BE2C (cell line): ENCODE results near the gene STAT5B.
A peak's percentile ranks its signal among the peaks of the same experiment; 100 is the strongest.

ENCODE experiments used
- DNase-seq: peaks from one replicate; pipeline ENCODE4 v3.0.0-alpha.2; 2020
- H3K27me3 ChIP-seq: fragments of 250-450 bp; sonication (Bioruptor Pico); 2 replicates; pipeline ENCODE4 v1.5.1; 2020; ENCODE audit warnings: mild to moderate bottlenecking
- H3K36me3 ChIP-seq: fragments of 250-450 bp; sonication (Bioruptor Pico); 2 replicates; pipeline ENCODE4 v1.5.1; 2020; ENCODE audit warnings: mild to moderate bottlenecking
- H3K4me1 ChIP-seq: fragments of 250-450 bp; sonication (Bioruptor Pico); 2 replicates; pipeline ENCODE4 v1.5.1; 2020
- H3K4me3 ChIP-seq: 2 replicates; pipeline ENCODE4 v1.5.1; 2011; ENCODE audit warnings: low read depth, low read length
- H3K9me3 ChIP-seq: fragments of 250-450 bp; sonication (Bioruptor Pico); 2 replicates; pipeline ENCODE4 v1.5.1; 2020
- CTCF ChIP-seq: IDR thresholded peaks from 2 replicates; pipeline ENCODE4 v1.5.1; 2012; ENCODE audit warnings: mild to moderate bottlenecking, low read depth, low read length

STAT5B gene

GRCh38 chr17:42179911-42180410, 96.2 kb downstream of the STAT5B start:
- peak; percentile 81 for DNase-seq
- H3K36me3 ChIP-seq: peaks cover 7% of the 10 kb centered on the region
- H3K27me3 ChIP-seq: no peaks in the 10 kb centered on the region
- TF ChIP-seq CTCF: no peak
- H3K9me3 ChIP-seq: no peaks in the 10 kb centered on the region
- no peaks in the 10 kb centered on the region for H3K4me1 ChIP-seq
- peak overlapping the region; percentile 79 for H3K4me3 ChIP-seq

- Histone ChIP-seq H3K36me3 (peaks cover 10% of the 10 kb centered on the region), H3K4me3 (no peak overlapping the region), H3K4me1 (no peaks in the 10 kb centered on the region), H3K9me3 (no peaks in the 10 kb centered on the region), H3K27me3 (no peaks in the 10 kb centered on the region)
- DNase-seq: no peak
- no peak for TF ChIP-seq CTCF
Observed at GRCh38 chr17:42179335-42179734, 96.9 kb downstream of the STAT5B start.

GRCh38 chr17:42178817-42179216, 97.4 kb downstream of the STAT5B start:
- Histone ChIP-seq H3K27me3 (no peaks in the 10 kb centered on the region), H3K9me3 (no peaks in the 10 kb centered on the region), H3K4me1 (no peaks in the 10 kb centered on the region), H3K36me3 (peaks cover 10% of the 10 kb centered on the region), H3K4me3 (no peak overlapping the region)
- no peak for DNase-seq
- TF ChIP-seq CTCF: no peak

GRCh38 chr17:42177684-42178083, 98.5 kb downstream of the STAT5B start:
- Histone ChIP-seq H3K4me3 (no peak overlapping the region), H3K4me1 (no peaks in the 10 kb centered on the region), H3K27me3 (no peaks in the 10 kb centered on the region), H3K9me3 (no peaks in the 10 kb centered on the region), H3K36me3 (peaks cover 12% of the 10 kb centered on the region)
- DNase-seq: no peak
- TF ChIP-seq CTCF: no peak

- no peaks in the 10 kb centered on the region for H3K27me3 ChIP-seq
- H3K4me1 ChIP-seq: no peaks in the 10 kb centered on the region
- no peak for DNase-seq
- H3K4me3 ChIP-seq: no peak overlapping the region
- TF ChIP-seq CTCF: no peak
- no peaks in the 10 kb centered on the region for H3K9me3 ChIP-seq
- peaks cover 19% of the 10 kb centered on the region for H3K36me3 ChIP-seq
Observed at GRCh38 chr17:42174126-42174783, 101.9 kb downstream of the STAT5B start.

- H3K9me3 ChIP-seq: no peaks in the 10 kb centered on the region
- peaks cover 19% of the 10 kb centered on the region for H3K36me3 ChIP-seq
- DNase-seq: no peak
- H3K4me1 ChIP-seq: no peaks in the 10 kb centered on the region
- H3K4me3 ChIP-seq: no peak overlapping the region
- no peak for TF ChIP-seq CTCF
- H3K27me3 ChIP-seq: no peaks in the 10 kb centered on the region
Observed at GRCh38 chr17:42171831-42172230, 104.4 kb downstream of the STAT5B start.
